ENCODE measurements around the gene NOL4L. TPM values are rescaled to one million over a fixed set of nuclear protein-coding genes. Genes with fewer than 3 reads are reported as not detected.

NOL4L gene
- total and polyA plus RNA-seq, 2 experiments from 2014 or later = 38.8 to 39.2 TPM

GRCh38 chr20:32533732-32534131 lies 51.4 kb downstream of the NOL4L start:
- peaks cover 39% of the 10 kb centered on the region for H3K4me1 ChIP-seq (ENCODE audit: insufficient read depth)
- ATAC-seq (no peak), DNase-seq (ENCODE audit: low spot score) (no peak)
- Mint-ChIP-seq H3K4me1 (peaks cover 30% of the 10 kb centered on the region), H3K36me3 (ENCODE audit: low read depth) (no peaks in the 10 kb centered on the region), H3K27ac (no peak overlapping the region), H3K27me3 (ENCODE audit: insufficient read depth, low read depth, poor library complexity) (peaks cover 24% of the 10 kb centered on the region), H3K4me3 (no peak overlapping the region), H3K9me3 (no peaks in the 10 kb centered on the region)
- no peaks in the 10 kb centered on the region for H3K36me3 ChIP-seq (ENCODE audit: insufficient read depth)
- H4K20me1 ChIP-seq (replicated peaks; ENCODE audit: insufficient read depth) = peaks cover 20% of the 10 kb centered on the region
- H3K27me3 ChIP-seq (ENCODE audit: insufficient read depth) = peaks cover 29% of the 10 kb centered on the region
- peak overlapping the region; percentile 99 for H3K4me2 ChIP-seq
- TF ChIP-seq CREB1 (CRISPR knock-in tag; IDR thresholded peaks at IDR 0.05; ENCODE audit: low read depth) (no peak), EZH2phosphoT487 (IDR thresholded peaks at IDR 0.05; ENCODE audit: unreplicated experiment) (no peak), ZNF462 (CRISPR knock-in tag; IDR thresholded peaks at IDR 0.05) (no peak), NANOG (IDR thresholded peaks at IDR 0.05; ENCODE audit: borderline replicate concordance) (no peak), REST (IDR thresholded peaks at IDR 0.05; ENCODE audit: unreplicated experiment) (no peak), ZNF114 (CRISPR knock-in tag; IDR thresholded peaks at IDR 0.05) (no peak), EZH2 (IDR thresholded peaks at IDR 0.05; ENCODE audit: low read depth, unreplicated experiment) (no peak), JUNB (IDR thresholded peaks at IDR 0.05; ENCODE audit: unreplicated experiment) (no peak), CTCF (conservative IDR thresholded peaks at IDR 0.05; ENCODE audit: low read depth in 2 of 2) (no peak), POLR2AphosphoS5 (IDR thresholded peaks at IDR 0.05; ENCODE audit: low read depth) (no peak), ZNF331 (CRISPR knock-in tag; IDR thresholded peaks at IDR 0.05; ENCODE audit: low read depth) (no peak), STAT1 (IDR thresholded peaks at IDR 0.05; ENCODE audit: unreplicated experiment) (no peak), ETS1 (IDR thresholded peaks at IDR 0.05) (no peak)
- no peak overlapping the region for H3K4me3 ChIP-seq
- peaks cover 32% of the 10 kb centered on the region for H3F3A ChIP-seq (replicated peaks; ENCODE audit: low read depth)
- H3K79me2 ChIP-seq (replicated peaks; ENCODE audit: insufficient read depth) = no peaks in the 10 kb centered on the region
- no peak overlapping the region for H3K27ac ChIP-seq (ENCODE audit: low read depth)
- no peaks in the 10 kb centered on the region for H3K9me2 ChIP-seq (ENCODE audit: insufficient read depth)
- no peak overlapping the region for H2AFZ ChIP-seq

Data from GM23338 (cell line).